Measurements from ENCODE around the gene POLR2M. TPM values are rescaled to one million over a fixed set of nuclear protein-coding genes. Genes with fewer than 3 reads are reported as not detected.

The POLR2M gene
- total RNA-seq, 1 experiment from 2014 or later: 86.2 TPM

DNA sequence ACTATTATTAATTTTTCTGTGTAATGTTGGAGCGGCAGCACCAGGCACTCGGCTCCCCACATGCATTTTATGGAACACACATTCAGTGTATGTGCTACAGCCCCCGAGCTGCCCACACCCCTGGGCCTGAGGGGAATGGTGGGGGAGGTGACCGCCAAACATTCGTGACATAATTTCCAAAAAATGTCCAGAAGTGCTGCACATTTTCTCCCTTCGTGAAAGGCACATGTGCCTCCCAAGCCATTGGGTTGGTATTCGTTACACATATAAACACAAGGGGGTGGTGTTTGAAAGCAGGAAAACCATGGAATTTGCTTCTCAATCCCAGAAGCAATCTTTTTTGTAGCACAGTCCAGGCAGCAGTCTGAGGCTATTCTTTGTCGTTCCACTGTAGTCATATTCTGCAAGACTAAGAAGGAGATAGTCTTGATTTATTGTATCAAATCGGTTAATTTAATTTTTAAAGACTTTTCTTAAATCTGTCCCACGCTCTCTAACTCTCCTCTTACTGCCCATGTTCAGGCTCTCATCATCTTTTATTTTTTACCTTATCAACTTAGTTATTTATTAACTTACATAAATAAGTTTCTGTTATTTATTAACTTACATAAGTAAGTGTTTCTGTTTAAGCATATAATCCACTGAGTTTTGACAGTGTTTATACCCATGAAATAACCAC lies 39.2 kb upstream of the POLR2M start:
- H2AFZ ChIP-seq (ENCODE audit: low read depth, low read length, poor library complexity, severe bottlenecking): no peak overlapping the region
- RAD21 ChIA-PET (ENCODE audit: low non-redundant PET in 1 of 2, low total read pairs in 2 of 2, uncharacterized antibody in 2 of 2, unreplicated experiment in 2 of 2): no interaction called here
- intact Hi-C loops (cut with micrococcal nuclease): loop anchor here (2.0 kb wide), 1 partner anchor 193 kb away; no protein-coding TSS in a partner anchor

DNA sequence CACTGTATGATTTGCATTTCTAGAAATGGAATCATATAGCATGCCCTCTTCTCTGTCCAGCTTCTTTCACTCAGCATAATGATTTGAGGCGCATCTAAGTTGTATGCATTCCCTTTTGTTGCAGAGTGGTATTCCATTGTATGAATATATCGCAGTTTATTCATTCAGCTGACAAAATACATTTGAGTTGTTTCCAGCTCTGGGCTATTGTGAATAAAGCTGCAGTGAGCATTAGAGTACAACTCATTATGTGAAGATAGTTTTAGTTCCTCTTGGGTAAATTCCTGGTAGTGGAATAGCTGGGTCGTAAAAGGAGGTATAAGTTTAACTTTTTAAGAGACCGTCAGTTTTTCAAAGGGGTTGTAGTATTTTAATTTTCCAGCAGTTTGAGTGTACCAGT lies 38.5 kb upstream of the POLR2M start:
- H3K36me3 ChIP-seq (ENCODE audit: control insufficient read depth in 1 of 2, insufficient read depth in 2 of 2, low read length in 2 of 2): no peaks in the 10 kb centered on the region
- H3K9me3 ChIP-seq (ENCODE audit: control insufficient read depth in 1 of 2, insufficient read depth in 1 of 2, low read depth in 1 of 2, low read length in 2 of 2): no peaks in the 10 kb centered on the region
- ChIA-PET POLR2A (no interaction called here), RAD21 (ENCODE audit: low non-redundant PET in 1 of 2, low total read pairs in 2 of 2, uncharacterized antibody in 2 of 2, unreplicated experiment in 2 of 2) (no interaction called here), CTCF (interaction anchor here (1.6 to 1.9 kb wide), 3 partner anchors 64 to 402 kb away, joined by 4 to 7 read pairs (median 4); no protein-coding TSS in a partner anchor)
- H2AFZ ChIP-seq (ENCODE audit: low read depth, low read length, poor library complexity, severe bottlenecking): no peak overlapping the region
- no peak overlapping the region for H3K27ac ChIP-seq (ENCODE audit: low read depth, low read length)
- intact Hi-C loops (cut with micrococcal nuclease): no loop called here
- BruUV-seq (replicated peaks): no TSS peak
- ATAC-seq: no peak
- no peak overlapping the region for H3K4me2 ChIP-seq (ENCODE audit: low read length)
- DNase-seq (ENCODE audit: low read depth, low spot score): no peak
- peaks cover 5 to 6% of the 10 kb centered on the region in 2 experiments; a peak in 2 of 4 replicates for H3K4me1 ChIP-seq (ENCODE audit: control insufficient read depth in 1 of 2, insufficient read depth in 2 of 2, low read length in 2 of 2)
- no peak overlapping the region for H3K4me3 ChIP-seq (replicated peaks in 1 of 2; ENCODE audit: low read depth in 1 of 2, low read length in 2 of 2)
- no peaks in the 10 kb centered on the region for H3K79me2 ChIP-seq (ENCODE audit: insufficient read depth, low read length)
- H3K9me2 ChIP-seq (ENCODE audit: insufficient read depth): no peaks in the 10 kb centered on the region
- TF ChIP-seq ZFX (IDR thresholded peaks at IDR 0.05) (no peak), TCF7L2 (IDR thresholded peaks at IDR 0.05; ENCODE audit: borderline replicate concordance, extremely low read depth, insufficient read depth, insufficient read length) (no peak), POLR2A (IDR thresholded peaks at IDR 0.05; ENCODE audit: borderline replicate concordance, extremely low read depth, insufficient read depth, insufficient read length) (no peak), EGR1 (IDR thresholded peaks at IDR 0.05; ENCODE audit: low read depth) (no peak), CBX3 (IDR thresholded peaks at IDR 0.05; ENCODE audit: low read depth) (no peak)
- TF ChIP-seq, protein P1, sequence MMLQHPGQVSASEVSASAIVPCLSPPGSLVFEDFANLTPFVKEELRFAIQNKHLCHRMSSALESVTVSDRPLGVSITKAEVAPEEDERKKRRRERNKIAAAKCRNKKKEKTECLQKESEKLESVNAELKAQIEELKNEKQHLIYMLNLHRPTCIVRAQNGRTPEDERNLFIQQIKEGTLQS (IDR thresholded peaks at IDR 0.05): no peak
- TF ChIP-seq, protein P2, sequence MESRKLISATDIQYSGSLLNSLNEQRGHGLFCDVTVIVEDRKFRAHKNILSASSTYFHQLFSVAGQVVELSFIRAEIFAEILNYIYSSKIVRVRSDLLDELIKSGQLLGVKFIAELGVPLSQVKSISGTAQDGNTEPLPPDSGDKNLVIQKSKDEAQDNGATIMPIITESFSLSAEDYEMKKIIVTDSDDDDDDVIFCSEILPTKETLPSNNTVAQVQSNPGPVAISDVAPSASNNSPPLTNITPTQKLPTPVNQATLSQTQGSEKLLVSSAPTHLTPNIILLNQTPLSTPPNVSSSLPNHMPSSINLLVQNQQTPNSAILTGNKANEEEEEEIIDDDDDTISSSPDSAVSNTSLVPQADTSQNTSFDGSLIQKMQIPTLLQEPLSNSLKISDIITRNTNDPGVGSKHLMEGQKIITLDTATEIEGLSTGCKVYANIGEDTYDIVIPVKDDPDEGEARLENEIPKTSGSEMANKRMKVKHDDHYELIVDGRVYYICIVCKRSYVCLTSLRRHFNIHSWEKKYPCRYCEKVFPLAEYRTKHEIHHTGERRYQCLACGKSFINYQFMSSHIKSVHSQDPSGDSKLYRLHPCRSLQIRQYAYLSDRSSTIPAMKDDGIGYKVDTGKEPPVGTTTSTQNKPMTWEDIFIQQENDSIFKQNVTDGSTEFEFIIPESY (IDR thresholded peaks at IDR 0.05; ENCODE audit: extremely low read depth, insufficient replicate concordance, low read length): no peak
- TF ChIP-seq, protein P3, sequence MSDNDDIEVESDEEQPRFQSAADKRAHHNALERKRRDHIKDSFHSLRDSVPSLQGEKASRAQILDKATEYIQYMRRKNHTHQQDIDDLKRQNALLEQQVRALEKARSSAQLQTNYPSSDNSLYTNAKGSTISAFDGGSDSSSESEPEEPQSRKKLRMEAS (IDR thresholded peaks at IDR 0.05): no peak
- no peaks in the 10 kb centered on the region for H4K20me1 ChIP-seq (ENCODE audit: insufficient read depth)
- no peaks in the 10 kb centered on the region for H3K27me3 ChIP-seq (ENCODE audit: insufficient read depth, low read length)
- no peak overlapping the region for H3K9ac ChIP-seq (ENCODE audit: low read length)

More for the DNA sequence above, 39.2 kb upstream of the POLR2M start:
- DNase-seq (ENCODE audit: low read depth, low spot score) (no peak), ATAC-seq (peak; percentile 87)
- TF ChIP-seq RAD21 (IDR thresholded peaks at IDR 0.05; ENCODE audit: low read depth) (peak; percentile 61), CBX3 (IDR thresholded peaks at IDR 0.05; ENCODE audit: low read depth) (no peak)
- TF ChIP-seq, protein P4, sequence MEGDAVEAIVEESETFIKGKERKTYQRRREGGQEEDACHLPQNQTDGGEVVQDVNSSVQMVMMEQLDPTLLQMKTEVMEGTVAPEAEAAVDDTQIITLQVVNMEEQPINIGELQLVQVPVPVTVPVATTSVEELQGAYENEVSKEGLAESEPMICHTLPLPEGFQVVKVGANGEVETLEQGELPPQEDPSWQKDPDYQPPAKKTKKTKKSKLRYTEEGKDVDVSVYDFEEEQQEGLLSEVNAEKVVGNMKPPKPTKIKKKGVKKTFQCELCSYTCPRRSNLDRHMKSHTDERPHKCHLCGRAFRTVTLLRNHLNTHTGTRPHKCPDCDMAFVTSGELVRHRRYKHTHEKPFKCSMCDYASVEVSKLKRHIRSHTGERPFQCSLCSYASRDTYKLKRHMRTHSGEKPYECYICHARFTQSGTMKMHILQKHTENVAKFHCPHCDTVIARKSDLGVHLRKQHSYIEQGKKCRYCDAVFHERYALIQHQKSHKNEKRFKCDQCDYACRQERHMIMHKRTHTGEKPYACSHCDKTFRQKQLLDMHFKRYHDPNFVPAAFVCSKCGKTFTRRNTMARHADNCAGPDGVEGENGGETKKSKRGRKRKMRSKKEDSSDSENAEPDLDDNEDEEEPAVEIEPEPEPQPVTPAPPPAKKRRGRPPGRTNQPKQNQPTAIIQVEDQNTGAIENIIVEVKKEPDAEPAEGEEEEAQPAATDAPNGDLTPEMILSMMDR (IDR thresholded peaks at IDR 0.05 in 2 of 3, conservative IDR thresholded peaks at IDR 0.05 in 1 of 3; ENCODE audit: borderline replicate concordance in 1 of 3, insufficient read depth in 1 of 3, low read depth in 2 of 3, low read length in 2 of 3): peak; percentile 32 to 57 (median 34); a peak in 4 of 6 replicates
- Histone ChIP-seq H3K9me3 (ENCODE audit: control insufficient read depth in 1 of 2, insufficient read depth in 1 of 2, low read depth in 1 of 2, low read length in 2 of 2) (no peaks in the 10 kb centered on the region), H3K9me2 (ENCODE audit: insufficient read depth) (no peaks in the 10 kb centered on the region), H3K36me3 (ENCODE audit: control insufficient read depth in 1 of 2, insufficient read depth in 2 of 2, low read length in 2 of 2) (no peaks in the 10 kb centered on the region), H3K4me3 (replicated peaks in 1 of 2; ENCODE audit: low read depth in 1 of 2, low read length in 2 of 2) (no peak overlapping the region), H3K4me2 (ENCODE audit: low read length) (peak overlapping the region; percentile 20; the same call in 1 of the 2 replicates), H3K9ac (ENCODE audit: low read length) (no peak overlapping the region), H3K27me3 (ENCODE audit: insufficient read depth, low read length) (no peaks in the 10 kb centered on the region), H3K4me1 (ENCODE audit: control insufficient read depth in 1 of 2, insufficient read depth in 2 of 2, low read length in 2 of 2) (peaks cover 5 to 6% of the 10 kb centered on the region in 2 experiments; a peak in 2 of 4 replicates), H4K20me1 (ENCODE audit: insufficient read depth) (no peaks in the 10 kb centered on the region), H3K27ac (ENCODE audit: low read depth, low read length) (no peak overlapping the region), H3K79me2 (ENCODE audit: insufficient read depth, low read length) (no peaks in the 10 kb centered on the region)
- ChIA-PET CTCF (interaction anchor here (1.9 kb wide), 1 partner anchor 403 kb away, joined by 7 read pairs; no protein-coding TSS in a partner anchor), POLR2A (no interaction called here)
- no TSS peak for BruUV-seq (replicated peaks)

All from HCT116 (cell line).